GM19452 (cell line): ENCODE measurements around the gene TMEM141.
A peak's percentile ranks its signal among the peaks of the same experiment; 100 is the strongest.
"Not testable (repeated sequence)": the region's sequence is repeated elsewhere in the genome, so short reads cannot be mapped to it uniquely, and the experiment has no call there.

Experiments
- ATAC-seq: cut with Tn5 transposase; IDR thresholded peaks from one replicate; pipeline ENCODE4 v1.9.1; 2021; ENCODE audit not compliant: unreplicated experiment

TMEM141 gene

GRCh38 chr9:136773386-136774044 lies 17.6 kb upstream of the TMEM141 start:
- no peak for ATAC-seq

GRCh38 chr9:136774416-136775045 lies 16.6 kb upstream of the TMEM141 start:
- no peak for ATAC-seq

GRCh38 chr9:136775191-136775590 lies 16.0 kb upstream of the TMEM141 start:
- ATAC-seq = no peak

GRCh38 chr9:136776947-136777346 lies 14.2 kb upstream of the TMEM141 start:
- no peak for ATAC-seq

DNA sequence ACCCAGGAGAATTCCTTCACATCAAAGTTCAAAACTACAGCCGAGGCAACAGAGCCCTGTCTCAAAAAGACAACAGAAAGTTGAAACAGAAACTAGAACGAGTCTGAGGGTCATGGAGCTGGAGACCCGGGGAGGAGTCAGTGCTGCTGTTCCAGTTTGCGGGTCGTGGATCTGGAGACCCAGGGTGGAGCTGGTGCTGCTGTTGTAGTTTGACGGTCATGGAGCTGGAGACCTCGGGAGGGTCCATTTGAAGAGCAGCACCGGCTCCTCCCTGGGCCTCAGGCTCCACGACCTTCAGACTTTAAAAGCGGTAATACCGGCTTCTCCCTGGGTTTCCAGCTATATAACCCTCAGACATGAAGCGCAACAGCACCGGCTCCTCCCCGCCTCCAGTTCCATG lies 13.8 kb upstream of the TMEM141 start:
- no peak for ATAC-seq

GRCh38 chr9:136779808-136780207 lies 11.3 kb upstream of the TMEM141 start:
- no peak for ATAC-seq

GRCh38 chr9:136782452-136782851 lies 8.7 kb upstream of the TMEM141 start:
- ATAC-seq = no peak

- ATAC-seq = no peak
These were observed 6.7 kb upstream of the TMEM141 start for GRCh38 chr9:136784249-136784996.

DNA sequence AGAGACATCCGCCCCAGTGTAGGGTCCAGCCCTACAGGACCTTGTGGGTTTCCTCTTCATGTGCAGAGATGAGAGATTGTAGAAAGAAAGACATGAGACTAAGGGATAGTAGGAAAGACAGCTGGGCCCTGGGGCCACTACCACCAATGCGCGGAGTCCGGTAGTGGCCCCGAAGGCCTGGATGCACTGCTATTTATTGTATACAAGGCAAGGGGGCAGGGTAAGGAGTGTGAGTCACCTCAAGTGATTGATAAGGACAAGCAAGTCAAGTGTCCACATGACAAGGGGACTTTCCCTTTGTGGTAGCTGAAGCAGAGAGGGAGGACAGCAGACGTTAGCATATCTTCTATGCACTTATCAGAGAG lies 6.2 kb upstream of the TMEM141 start:
- no peak for ATAC-seq

- not testable (repeated sequence) for ATAC-seq
These were observed 5.4 kb upstream of the TMEM141 start for GRCh38 chr9:136785565-136786355.

DNA sequence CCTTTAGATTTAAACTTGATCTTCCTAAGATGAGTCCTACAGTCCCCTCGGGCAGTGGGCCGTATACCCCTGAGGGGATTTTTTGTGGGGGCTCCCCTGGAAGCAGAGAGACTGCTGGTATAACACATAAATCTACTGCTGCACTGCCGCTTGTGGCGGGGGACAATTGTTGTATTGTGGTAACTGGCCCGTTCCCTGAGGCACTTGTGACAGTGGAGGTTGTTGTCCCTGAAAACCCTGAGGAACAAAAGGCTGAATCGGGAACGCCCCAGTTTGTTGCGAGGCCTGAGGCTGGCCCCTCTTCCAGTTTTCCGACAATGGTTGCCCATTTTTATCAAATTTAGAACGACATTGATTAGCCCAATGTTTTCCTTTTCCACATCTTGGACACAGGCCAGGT lies 4.7 kb upstream of the TMEM141 start:
- no peak for ATAC-seq

GRCh38 chr9:136786983-136787382 lies 4.2 kb upstream of the TMEM141 start:
- ATAC-seq = not testable (repeated sequence)

GRCh38 chr9:136787690-136788400 lies 3.3 kb upstream of the TMEM141 start:
- ATAC-seq = no peak

DNA sequence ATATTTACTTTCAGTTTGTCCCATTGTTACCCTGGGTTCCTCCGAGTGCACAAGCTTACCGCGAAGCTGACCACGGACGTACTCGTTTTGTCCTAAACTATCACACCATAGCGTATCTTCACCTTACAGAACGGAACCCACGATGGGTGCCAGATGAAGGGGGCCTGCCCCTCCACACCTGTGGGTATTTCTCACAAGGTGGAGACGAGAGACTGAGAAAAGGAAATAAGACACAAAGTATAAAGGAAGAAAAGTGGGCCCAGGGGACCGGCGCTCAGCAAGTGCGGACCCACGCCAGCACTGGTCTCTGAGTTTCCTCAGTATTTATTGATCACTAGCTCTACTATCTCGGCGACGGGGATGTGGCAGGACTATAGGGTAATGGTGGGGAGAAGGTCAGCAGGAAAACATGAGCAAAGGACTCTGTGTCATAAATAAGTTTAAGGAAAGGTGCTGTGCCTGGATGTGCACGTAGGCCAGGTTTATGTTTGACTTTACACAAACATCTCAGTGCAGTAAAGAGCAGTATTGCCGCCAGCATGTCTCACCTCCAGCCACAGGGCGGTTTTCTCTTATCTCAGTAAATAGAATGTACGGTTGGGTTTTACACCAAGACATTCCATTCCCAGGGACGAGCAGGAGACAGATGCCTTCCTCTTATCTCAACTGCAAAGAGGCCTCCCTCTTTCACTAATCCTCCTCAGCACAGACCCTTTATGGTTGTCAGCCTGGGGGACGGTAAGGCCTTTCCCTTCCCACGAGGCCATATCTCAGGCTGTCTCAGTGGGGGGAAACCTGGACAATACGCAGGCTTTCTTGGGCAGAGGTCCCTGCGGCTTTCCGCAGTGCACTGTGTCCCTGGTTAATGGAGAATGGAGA lies 2.3 kb upstream of the TMEM141 start:
- ATAC-seq = not testable (repeated sequence)

GRCh38 chr9:136789523-136789937 lies 1.6 kb upstream of the TMEM141 start:
- no peak for ATAC-seq

GRCh38 chr9:136791516-136792276 lies 552 bp downstream of the TMEM141 start:
- peak; percentile 5 for ATAC-seq

- no peak for ATAC-seq
These were observed 1.4 kb downstream of the TMEM141 start for GRCh38 chr9:136792321-136793085.
